ENCODE data around the gene OBSCN.

- TF ChIP-seq, protein P1, sequence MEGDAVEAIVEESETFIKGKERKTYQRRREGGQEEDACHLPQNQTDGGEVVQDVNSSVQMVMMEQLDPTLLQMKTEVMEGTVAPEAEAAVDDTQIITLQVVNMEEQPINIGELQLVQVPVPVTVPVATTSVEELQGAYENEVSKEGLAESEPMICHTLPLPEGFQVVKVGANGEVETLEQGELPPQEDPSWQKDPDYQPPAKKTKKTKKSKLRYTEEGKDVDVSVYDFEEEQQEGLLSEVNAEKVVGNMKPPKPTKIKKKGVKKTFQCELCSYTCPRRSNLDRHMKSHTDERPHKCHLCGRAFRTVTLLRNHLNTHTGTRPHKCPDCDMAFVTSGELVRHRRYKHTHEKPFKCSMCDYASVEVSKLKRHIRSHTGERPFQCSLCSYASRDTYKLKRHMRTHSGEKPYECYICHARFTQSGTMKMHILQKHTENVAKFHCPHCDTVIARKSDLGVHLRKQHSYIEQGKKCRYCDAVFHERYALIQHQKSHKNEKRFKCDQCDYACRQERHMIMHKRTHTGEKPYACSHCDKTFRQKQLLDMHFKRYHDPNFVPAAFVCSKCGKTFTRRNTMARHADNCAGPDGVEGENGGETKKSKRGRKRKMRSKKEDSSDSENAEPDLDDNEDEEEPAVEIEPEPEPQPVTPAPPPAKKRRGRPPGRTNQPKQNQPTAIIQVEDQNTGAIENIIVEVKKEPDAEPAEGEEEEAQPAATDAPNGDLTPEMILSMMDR (IDR thresholded peaks at IDR 0.05), result no peak
- TF ChIP-seq POLR2A (IDR thresholded peaks at IDR 0.05) (no peak), POLR2AphosphoS5 (IDR thresholded peaks at IDR 0.05) (no peak), EP300 (IDR thresholded peaks at IDR 0.05) (no peak)
Measured at GRCh38 chr1:228233136-228233535, 25.3 kb downstream of the OBSCN start.

Data from suprapubic skin (tissue), 4 donors.